Measurements from ENCODE around the gene NUP214.

GRCh38 chr9:131197160-131197911, 72.0 kb downstream of the NUP214 start:
- TF ChIP-seq, protein P1, sequence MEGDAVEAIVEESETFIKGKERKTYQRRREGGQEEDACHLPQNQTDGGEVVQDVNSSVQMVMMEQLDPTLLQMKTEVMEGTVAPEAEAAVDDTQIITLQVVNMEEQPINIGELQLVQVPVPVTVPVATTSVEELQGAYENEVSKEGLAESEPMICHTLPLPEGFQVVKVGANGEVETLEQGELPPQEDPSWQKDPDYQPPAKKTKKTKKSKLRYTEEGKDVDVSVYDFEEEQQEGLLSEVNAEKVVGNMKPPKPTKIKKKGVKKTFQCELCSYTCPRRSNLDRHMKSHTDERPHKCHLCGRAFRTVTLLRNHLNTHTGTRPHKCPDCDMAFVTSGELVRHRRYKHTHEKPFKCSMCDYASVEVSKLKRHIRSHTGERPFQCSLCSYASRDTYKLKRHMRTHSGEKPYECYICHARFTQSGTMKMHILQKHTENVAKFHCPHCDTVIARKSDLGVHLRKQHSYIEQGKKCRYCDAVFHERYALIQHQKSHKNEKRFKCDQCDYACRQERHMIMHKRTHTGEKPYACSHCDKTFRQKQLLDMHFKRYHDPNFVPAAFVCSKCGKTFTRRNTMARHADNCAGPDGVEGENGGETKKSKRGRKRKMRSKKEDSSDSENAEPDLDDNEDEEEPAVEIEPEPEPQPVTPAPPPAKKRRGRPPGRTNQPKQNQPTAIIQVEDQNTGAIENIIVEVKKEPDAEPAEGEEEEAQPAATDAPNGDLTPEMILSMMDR (tag by site-specific recombination; IDR thresholded peaks at IDR 0.05) = no peak
- TF ChIP-seq ZSCAN30 (tag by site-specific recombination; IDR thresholded peaks at IDR 0.05) = no peak
- no peak for TF ChIP-seq REST (tag by site-specific recombination; IDR thresholded peaks at IDR 0.05)
- no peak for TF ChIP-seq ZNF155 (tag by site-specific recombination; IDR thresholded peaks at IDR 0.05)
- TF ChIP-seq MEIS1 (CRISPR knock-in tag; IDR thresholded peaks at IDR 0.05; ENCODE audit: borderline replicate concordance) = no peak
- no peak for TF ChIP-seq ZBTB20 (tag by site-specific recombination; IDR thresholded peaks at IDR 0.05)
- TF ChIP-seq, protein P2, sequence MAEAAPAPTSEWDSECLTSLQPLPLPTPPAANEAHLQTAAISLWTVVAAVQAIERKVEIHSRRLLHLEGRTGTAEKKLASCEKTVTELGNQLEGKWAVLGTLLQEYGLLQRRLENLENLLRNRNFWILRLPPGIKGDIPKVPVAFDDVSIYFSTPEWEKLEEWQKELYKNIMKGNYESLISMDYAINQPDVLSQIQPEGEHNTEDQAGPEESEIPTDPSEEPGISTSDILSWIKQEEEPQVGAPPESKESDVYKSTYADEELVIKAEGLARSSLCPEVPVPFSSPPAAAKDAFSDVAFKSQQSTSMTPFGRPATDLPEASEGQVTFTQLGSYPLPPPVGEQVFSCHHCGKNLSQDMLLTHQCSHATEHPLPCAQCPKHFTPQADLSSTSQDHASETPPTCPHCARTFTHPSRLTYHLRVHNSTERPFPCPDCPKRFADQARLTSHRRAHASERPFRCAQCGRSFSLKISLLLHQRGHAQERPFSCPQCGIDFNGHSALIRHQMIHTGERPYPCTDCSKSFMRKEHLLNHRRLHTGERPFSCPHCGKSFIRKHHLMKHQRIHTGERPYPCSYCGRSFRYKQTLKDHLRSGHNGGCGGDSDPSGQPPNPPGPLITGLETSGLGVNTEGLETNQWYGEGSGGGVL (tag by site-specific recombination; IDR thresholded peaks at IDR 0.05) = no peak
- TF ChIP-seq SALL2 (tag by site-specific recombination; IDR thresholded peaks at IDR 0.05; ENCODE audit: borderline replicate concordance) = no peak
- no peak for TF ChIP-seq KLF1 (tag by site-specific recombination; IDR thresholded peaks at IDR 0.05)
- no peak for TF ChIP-seq ZFHX2 (tag by site-specific recombination; conservative IDR thresholded peaks at IDR 0.05)
- TF ChIP-seq ZSCAN4 (tag by site-specific recombination; IDR thresholded peaks at IDR 0.05) = no peak
